ENCODE results near the gene HSPA9. TPM values are rescaled to one million over a fixed set of nuclear protein-coding genes. Genes with fewer than 3 reads are reported as not detected.

HSPA9 gene
- polyA plus RNA-seq, 1 donor from 2014 or later: 280 TPM

DNA sequence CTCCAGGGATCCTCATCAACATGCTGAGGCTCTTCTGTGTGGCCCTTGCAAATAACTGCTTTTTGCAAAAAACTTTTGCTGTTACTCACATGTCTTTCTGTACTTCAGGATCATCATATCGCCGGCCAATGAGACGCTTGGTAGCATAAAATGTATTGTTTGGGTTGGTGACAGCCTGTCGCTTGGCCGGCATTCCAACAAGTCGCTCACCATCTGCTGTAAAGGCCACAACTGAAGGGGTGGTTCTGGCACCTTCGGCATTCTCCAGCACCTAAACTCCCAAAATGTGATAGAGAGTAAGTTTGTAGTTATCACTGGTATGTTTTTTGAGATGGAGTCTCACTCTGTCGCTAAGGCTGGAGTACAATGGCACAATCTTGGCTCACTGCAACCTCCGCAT is 4.3 kb downstream of the HSPA9 start:
- no peak overlapping the region for H3K9ac ChIP-seq (ENCODE audit: low read length)
- H4K20me1 ChIP-seq (ENCODE audit: insufficient read depth): no peaks in the 10 kb centered on the region
- H3K4me3 ChIP-seq (ENCODE audit: low read length): no peak overlapping the region
- no peak for TF ChIP-seq EP300 (conservative IDR thresholded peaks at IDR 0.05; ENCODE audit: poor library complexity, severe bottlenecking)
- no peak for TF ChIP-seq POLR2AphosphoS5 (IDR thresholded peaks at IDR 0.05)
- TF ChIP-seq, protein P1, sequence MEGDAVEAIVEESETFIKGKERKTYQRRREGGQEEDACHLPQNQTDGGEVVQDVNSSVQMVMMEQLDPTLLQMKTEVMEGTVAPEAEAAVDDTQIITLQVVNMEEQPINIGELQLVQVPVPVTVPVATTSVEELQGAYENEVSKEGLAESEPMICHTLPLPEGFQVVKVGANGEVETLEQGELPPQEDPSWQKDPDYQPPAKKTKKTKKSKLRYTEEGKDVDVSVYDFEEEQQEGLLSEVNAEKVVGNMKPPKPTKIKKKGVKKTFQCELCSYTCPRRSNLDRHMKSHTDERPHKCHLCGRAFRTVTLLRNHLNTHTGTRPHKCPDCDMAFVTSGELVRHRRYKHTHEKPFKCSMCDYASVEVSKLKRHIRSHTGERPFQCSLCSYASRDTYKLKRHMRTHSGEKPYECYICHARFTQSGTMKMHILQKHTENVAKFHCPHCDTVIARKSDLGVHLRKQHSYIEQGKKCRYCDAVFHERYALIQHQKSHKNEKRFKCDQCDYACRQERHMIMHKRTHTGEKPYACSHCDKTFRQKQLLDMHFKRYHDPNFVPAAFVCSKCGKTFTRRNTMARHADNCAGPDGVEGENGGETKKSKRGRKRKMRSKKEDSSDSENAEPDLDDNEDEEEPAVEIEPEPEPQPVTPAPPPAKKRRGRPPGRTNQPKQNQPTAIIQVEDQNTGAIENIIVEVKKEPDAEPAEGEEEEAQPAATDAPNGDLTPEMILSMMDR (IDR thresholded peaks at IDR 0.05; ENCODE audit: poor library complexity, severe bottlenecking): no peak
- no peak for TF ChIP-seq TAF1 (IDR thresholded peaks at IDR 0.05; ENCODE audit: low read depth)
- TF ChIP-seq MXI1 (conservative IDR thresholded peaks at IDR 0.05; ENCODE audit: poor library complexity, severe bottlenecking): no peak
- no peak for TF ChIP-seq EZH2 (IDR thresholded peaks at IDR 0.05; ENCODE audit: borderline replicate concordance, insufficient read depth, low read length, poor library complexity, severe bottlenecking)
- TF ChIP-seq RAD21 (conservative IDR thresholded peaks at IDR 0.05): no peak
- TF ChIP-seq, protein P2, sequence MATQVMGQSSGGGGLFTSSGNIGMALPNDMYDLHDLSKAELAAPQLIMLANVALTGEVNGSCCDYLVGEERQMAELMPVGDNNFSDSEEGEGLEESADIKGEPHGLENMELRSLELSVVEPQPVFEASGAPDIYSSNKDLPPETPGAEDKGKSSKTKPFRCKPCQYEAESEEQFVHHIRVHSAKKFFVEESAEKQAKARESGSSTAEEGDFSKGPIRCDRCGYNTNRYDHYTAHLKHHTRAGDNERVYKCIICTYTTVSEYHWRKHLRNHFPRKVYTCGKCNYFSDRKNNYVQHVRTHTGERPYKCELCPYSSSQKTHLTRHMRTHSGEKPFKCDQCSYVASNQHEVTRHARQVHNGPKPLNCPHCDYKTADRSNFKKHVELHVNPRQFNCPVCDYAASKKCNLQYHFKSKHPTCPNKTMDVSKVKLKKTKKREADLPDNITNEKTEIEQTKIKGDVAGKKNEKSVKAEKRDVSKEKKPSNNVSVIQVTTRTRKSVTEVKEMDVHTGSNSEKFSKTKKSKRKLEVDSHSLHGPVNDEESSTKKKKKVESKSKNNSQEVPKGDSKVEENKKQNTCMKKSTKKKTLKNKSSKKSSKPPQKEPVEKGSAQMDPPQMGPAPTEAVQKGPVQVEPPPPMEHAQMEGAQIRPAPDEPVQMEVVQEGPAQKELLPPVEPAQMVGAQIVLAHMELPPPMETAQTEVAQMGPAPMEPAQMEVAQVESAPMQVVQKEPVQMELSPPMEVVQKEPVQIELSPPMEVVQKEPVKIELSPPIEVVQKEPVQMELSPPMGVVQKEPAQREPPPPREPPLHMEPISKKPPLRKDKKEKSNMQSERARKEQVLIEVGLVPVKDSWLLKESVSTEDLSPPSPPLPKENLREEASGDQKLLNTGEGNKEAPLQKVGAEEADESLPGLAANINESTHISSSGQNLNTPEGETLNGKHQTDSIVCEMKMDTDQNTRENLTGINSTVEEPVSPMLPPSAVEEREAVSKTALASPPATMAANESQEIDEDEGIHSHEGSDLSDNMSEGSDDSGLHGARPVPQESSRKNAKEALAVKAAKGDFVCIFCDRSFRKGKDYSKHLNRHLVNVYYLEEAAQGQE (IDR thresholded peaks at IDR 0.05; ENCODE audit: borderline replicate concordance): no peak
- no peak for TF ChIP-seq SMC3 (conservative IDR thresholded peaks at IDR 0.05; ENCODE audit: poor library complexity)
- H3K27ac ChIP-seq (ENCODE audit: low read length): no peak overlapping the region
- H3K4me2 ChIP-seq (ENCODE audit: low read length): no peak overlapping the region
- peaks cover 4% of the 10 kb centered on the region for H3K36me3 ChIP-seq (ENCODE audit: insufficient read depth, low read length)
- H3K9me2 ChIP-seq (ENCODE audit: insufficient read depth, low read length): no peaks in the 10 kb centered on the region
- H2AFZ ChIP-seq (ENCODE audit: low read depth, low read length): no peak overlapping the region
- H3K9me3 ChIP-seq (ENCODE audit: low read length): no peaks in the 10 kb centered on the region
- no peaks in the 10 kb centered on the region for H3F3A ChIP-seq (ENCODE audit: insufficient read depth, low read length, poor library complexity, severe bottlenecking)
- H3K27me3 ChIP-seq (ENCODE audit: insufficient read depth, low read depth, low read length): no peaks in the 10 kb centered on the region
- peaks cover 21% of the 10 kb centered on the region for H3K79me2 ChIP-seq (replicated peaks; ENCODE audit: insufficient read depth, low read length)

DNA sequence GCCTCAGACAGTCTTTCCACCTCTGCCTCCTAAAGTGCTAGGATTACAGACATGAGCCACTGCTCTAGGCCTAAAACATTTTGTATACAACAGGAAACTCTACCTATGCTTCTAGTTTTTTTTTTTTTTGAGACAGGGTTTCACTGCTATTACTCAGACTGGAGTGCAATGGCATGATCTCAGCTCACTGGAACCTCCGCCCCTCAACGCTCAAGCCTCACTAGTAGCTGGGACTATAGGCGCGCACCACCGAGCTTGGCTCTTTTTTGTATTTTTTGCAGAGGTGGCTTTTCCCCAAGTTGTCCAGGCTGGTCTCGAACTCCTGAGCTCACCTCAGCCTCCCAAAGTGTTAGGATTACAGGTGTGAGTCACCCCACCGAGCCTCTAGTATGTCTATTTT is 5.4 kb downstream of the HSPA9 start:
- no peaks in the 10 kb centered on the region for H3K9me3 ChIP-seq (ENCODE audit: low read length)
- H3K9ac ChIP-seq (ENCODE audit: low read length): no peak overlapping the region
- TF ChIP-seq, protein P1 (IDR thresholded peaks at IDR 0.05; ENCODE audit: poor library complexity, severe bottlenecking): no peak
- TF ChIP-seq MXI1 (conservative IDR thresholded peaks at IDR 0.05; ENCODE audit: poor library complexity, severe bottlenecking) (no peak), EP300 (conservative IDR thresholded peaks at IDR 0.05; ENCODE audit: poor library complexity, severe bottlenecking) (no peak), TAF1 (IDR thresholded peaks at IDR 0.05; ENCODE audit: low read depth) (no peak), POLR2AphosphoS5 (IDR thresholded peaks at IDR 0.05) (no peak), SMC3 (conservative IDR thresholded peaks at IDR 0.05; ENCODE audit: poor library complexity) (no peak), RAD21 (conservative IDR thresholded peaks at IDR 0.05) (no peak)
- TF ChIP-seq, protein P2 (IDR thresholded peaks at IDR 0.05; ENCODE audit: borderline replicate concordance): no peak
- no peaks in the 10 kb centered on the region for H3K9me2 ChIP-seq (ENCODE audit: insufficient read depth, low read length)
- no peaks in the 10 kb centered on the region for H4K20me1 ChIP-seq (ENCODE audit: insufficient read depth)
- no peak overlapping the region for H3K4me3 ChIP-seq (ENCODE audit: low read length)
- peaks cover 24% of the 10 kb centered on the region for H3K79me2 ChIP-seq (replicated peaks; ENCODE audit: insufficient read depth, low read length)
- no peak overlapping the region for H2AFZ ChIP-seq (ENCODE audit: low read depth, low read length)
- no peaks in the 10 kb centered on the region for H3K27me3 ChIP-seq (ENCODE audit: insufficient read depth, low read depth, low read length)
- H3F3A ChIP-seq (ENCODE audit: insufficient read depth, low read length, poor library complexity, severe bottlenecking): no peaks in the 10 kb centered on the region
- H3K4me2 ChIP-seq (ENCODE audit: low read length): no peak overlapping the region
- H3K27ac ChIP-seq (ENCODE audit: low read length): no peak overlapping the region
- peaks cover 4% of the 10 kb centered on the region for H3K36me3 ChIP-seq (ENCODE audit: insufficient read depth, low read length)

Data from neural cell (in vitro differentiated cells).